NCI-H460 (cell line): ENCODE results near the gene PHACTR1. TPM values are rescaled to one million over a fixed set of nuclear protein-coding genes. Genes with fewer than 3 reads are reported as not detected.
"Not testable (repeated sequence)": the region's sequence is repeated elsewhere in the genome, so short reads cannot be mapped to it uniquely, and the experiment has no call there.

ENCODE experiments used
- DNase-seq: peaks from one replicate; pipeline ENCODE4 v3.0.0-alpha.2; 2016; ENCODE audit warnings: low read depth; ENCODE audit errors: extremely low read depth
- small RNA-seq, 2 experiments: library from RNA; depleted of rRNA; stranded (forward); fragments of <200 nt; gene quantifications; one replicate each; pipeline ENCODE3, GENCODE V24; 2014
- total RNA-seq: library from RNA; depleted of rRNA; stranded (reverse); fragments of >200 nt; shearing (Covaris generic); gene quantifications from 2 replicates; pipeline ENCODE4 v1.2.3, GENCODE V29; 2014

The PHACTR1 gene
- total RNA-seq, 1 experiment from 2014 or later = not detected

GRCh38 chr6:13326031-13326586 lies 609.5 kb downstream of the PHACTR1 start:
- DNase-seq = not testable (repeated sequence)

- DNase-seq = no peak
Observed at GRCh38 chr6:13327691-13328075, 611.1 kb downstream of the PHACTR1 start.

DNA sequence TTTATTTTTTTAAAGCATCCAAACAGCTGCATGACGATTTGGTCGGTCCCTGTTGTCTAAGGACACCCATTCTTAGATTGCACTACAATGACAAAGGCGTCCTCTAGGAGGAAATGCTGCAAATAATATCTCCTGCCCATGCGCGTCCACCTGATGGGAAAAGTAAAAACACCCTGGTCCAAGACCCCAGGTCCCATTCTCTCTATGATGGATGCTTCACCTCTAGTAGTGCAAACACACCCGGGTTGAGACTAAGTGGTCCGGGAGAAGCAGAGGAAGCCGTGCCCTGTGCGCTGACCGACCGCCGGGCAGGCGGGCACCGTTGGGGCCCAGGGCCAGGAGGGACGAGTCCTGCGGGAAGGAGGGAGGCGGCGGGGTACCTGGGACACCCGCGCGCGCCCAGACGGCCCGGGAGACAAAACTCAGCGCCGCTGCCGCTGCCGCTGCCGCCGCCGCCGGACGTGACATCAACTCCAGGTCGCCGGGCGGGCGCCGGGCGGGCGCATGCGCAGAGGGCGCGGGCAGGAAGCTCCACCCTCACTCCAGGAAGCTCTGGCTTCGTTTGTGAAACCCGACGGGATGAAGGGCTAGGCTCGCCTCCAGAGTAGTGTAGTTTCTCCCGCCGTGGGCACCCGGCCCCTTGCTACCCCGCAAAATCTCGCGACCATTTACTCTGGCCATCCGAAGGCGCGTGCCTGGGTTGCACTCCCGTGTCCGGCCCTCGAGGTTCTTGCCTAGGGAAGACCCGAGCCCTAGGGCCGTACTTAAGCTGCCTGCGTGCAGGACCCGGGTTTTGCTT lies 611.7 kb downstream of the PHACTR1 start, which contains the start of gene TBC1D7:
Gene TBC1D7 (minus strand): TSS at position 462 of the 799 bp plus-strand sequence. CDS start 1,639 bp downstream, outside the sequence.
- peak; percentile 76 for DNase-seq

DNA sequence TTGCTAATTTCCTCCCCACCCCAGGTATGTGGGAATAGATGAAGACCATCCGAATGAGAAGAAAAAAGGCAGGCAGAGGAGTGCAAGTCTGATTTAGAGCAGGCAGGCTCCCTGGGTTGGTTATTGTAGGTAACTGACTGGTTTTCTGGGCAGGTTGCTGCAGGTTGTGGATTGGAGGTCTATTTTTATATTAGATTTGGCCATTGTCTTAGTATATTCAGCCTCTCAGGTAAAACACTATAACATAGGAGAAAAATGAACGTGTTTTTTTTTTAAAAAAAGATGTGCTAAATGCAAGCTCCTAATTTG lies 612.3 kb downstream of the PHACTR1 start:
- no peak for DNase-seq

DNA sequence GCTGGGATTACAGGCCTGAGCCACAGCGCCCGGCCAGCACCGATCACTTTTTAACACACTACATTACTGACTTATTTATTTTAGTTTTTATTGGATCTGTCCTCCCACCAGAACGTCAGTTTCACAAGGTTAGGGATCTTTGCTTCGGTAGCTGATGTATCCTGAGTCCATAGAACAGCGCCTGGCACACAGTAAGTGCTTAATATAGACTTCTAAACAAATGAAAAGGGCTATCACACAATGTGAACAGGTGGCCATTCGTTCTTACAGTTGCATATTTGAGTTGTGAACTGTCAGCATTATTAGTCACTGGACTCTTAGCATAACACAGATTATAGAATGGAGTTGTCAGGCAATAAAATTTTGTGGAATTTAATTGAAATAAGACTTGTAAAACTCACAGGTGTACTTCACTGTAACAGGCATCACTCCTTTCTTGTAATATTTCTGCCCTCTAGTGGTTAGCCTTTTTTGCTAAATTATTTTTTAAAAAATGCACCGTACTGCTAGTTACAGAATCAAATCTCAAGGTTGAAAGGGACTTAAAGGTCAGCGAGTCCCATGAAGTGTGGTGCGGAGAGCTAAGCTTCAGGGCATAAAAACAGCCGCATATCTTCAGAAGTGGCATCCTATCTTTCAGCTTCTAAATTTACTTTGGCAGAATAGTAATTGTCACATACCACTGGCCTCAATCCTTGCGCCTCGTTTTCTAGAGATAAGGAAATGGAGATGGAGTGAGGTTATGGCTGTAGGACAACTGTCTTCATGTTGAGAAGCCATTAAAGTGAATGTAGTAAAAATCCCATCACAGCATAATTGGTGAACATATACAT lies 615.2 kb downstream of the PHACTR1 start:
- DNase-seq = peak; percentile 13

GRCh38 chr6:13332349-13332706 lies 615.8 kb downstream of the PHACTR1 start:
- DNase-seq = no peak

DNA sequence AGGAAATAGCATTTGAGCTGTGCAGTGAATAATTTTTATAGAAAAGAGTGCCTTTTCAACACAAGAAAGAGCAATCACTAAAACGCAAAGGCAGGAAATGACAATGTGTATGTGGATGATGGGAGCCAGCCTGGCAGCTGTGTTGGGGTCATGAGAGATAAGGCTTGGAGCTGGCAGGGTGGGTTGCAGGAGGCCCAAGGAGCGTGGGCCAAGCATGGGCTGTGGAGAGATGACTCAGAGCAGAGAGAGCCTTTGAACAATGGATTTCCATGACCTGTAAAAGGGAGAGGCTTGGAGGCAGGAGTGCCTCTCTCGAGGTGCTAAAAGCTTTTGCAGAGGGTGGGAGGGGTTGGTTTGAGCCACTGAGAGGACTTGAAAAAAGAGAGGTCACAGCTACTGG lies 618.4 kb downstream of the PHACTR1 start:
- no peak for DNase-seq

- DNase-seq = peak; percentile 43
Observed at GRCh38 chr6:13336553-13336952, 620.0 kb downstream of the PHACTR1 start.

DNA sequence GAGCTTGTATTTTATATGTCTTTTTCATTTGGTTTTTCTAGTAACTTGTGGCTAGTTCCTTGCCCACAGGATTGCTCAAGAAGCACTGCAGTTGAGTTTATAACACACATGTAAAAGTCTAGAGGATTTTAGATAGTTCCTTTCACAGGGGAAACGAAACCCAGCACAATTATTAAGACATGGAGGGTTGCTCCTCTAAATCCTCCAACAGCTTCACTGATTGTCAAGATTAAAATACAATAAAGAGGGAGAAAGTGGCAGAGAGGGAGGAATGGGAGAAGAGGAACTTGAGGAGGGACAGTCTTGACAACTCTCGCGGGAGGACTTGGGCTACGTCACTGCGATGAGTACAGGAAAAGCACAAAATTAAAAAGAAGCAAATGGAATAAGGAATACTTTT lies 621.5 kb downstream of the PHACTR1 start:
- no peak for DNase-seq

Small RNA genes within 50 kb of the gene (small RNA-seq; reads per million reads assigned to genes)
- gene RNU1-11P = 0.46 to 1.1 reads per million in 2 experiments
